ENCODE data around the gene KLK13.

GRCh38 chr19:51009061-51009891 is 55.6 kb downstream of the KLK13 start:
- TF ChIP-seq, protein P1, sequence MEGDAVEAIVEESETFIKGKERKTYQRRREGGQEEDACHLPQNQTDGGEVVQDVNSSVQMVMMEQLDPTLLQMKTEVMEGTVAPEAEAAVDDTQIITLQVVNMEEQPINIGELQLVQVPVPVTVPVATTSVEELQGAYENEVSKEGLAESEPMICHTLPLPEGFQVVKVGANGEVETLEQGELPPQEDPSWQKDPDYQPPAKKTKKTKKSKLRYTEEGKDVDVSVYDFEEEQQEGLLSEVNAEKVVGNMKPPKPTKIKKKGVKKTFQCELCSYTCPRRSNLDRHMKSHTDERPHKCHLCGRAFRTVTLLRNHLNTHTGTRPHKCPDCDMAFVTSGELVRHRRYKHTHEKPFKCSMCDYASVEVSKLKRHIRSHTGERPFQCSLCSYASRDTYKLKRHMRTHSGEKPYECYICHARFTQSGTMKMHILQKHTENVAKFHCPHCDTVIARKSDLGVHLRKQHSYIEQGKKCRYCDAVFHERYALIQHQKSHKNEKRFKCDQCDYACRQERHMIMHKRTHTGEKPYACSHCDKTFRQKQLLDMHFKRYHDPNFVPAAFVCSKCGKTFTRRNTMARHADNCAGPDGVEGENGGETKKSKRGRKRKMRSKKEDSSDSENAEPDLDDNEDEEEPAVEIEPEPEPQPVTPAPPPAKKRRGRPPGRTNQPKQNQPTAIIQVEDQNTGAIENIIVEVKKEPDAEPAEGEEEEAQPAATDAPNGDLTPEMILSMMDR (CRISPR knock-in tag; IDR thresholded peaks at IDR 0.05), result no peak
- TF ChIP-seq JUN (CRISPR knock-in tag; IDR thresholded peaks at IDR 0.05) (no peak), CBX1 (IDR thresholded peaks at IDR 0.05; ENCODE audit: low read depth) (no peak), USF2 (IDR thresholded peaks at IDR 0.05; ENCODE audit: low read depth, low read length) (no peak), USF2 (CRISPR knock-in tag; IDR thresholded peaks at IDR 0.05; ENCODE audit: borderline replicate concordance) (no peak), KAT8 (CRISPR knock-in tag; IDR thresholded peaks at IDR 0.05) (no peak)
